Measurements from ENCODE around the gene LGALS12.

LGALS12 gene

DNA sequence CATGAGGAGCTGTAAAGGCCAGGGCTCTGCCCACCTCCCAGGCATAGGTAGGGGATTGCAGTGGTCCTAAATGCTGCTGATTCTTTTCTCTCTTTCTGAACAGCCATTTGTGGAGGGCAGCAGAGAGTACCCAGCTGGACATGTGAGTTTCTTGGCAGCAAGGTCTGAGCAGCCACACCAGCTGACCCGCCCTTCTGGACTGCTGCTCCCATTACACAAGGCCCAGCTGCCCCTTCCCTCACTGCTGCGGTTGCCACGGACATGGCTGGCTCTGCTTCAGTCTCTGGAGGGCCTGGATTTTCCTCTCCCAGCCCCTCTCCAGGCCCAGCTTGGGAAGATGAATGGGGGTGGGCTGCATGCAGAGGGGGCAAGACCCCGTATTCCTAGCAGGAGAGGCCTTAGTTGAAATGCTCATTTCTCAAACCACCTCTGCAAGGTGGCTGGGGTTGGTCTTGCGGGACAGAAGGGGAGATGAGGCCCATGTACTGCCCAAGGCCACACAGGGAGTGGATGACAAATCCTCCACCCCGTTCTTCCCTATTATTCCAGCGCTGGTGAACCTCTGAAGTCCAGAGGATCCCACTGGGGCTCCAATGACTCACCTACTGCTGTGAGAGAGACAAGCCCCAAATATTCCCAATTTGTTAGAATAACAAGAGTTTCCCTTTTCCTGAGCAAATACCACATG is 4.6 kb downstream of the LGALS12 start:
- no peaks in the 10 kb centered on the region for H3K36me3 ChIP-seq (ENCODE audit: insufficient read depth, low read length)
- no peaks in the 10 kb centered on the region for H3F3A ChIP-seq (ENCODE audit: low read depth)
- H3K27me3 ChIP-seq (ENCODE audit: insufficient read depth, low read length, poor library complexity, severe bottlenecking): no peaks in the 10 kb centered on the region
- no peaks in the 10 kb centered on the region for H3K9me2 ChIP-seq (replicated peaks; ENCODE audit: low read depth, low read length)
- H3K9me3 ChIP-seq (ENCODE audit: insufficient read depth, low read depth, low read length): no peaks in the 10 kb centered on the region
- peaks cover 29% of the 10 kb centered on the region for H3K79me2 ChIP-seq (ENCODE audit: insufficient read depth, low read length)
- peak overlapping the region; percentile 60 for H3K9ac ChIP-seq (ENCODE audit: low read depth, low read length, poor library complexity, severe bottlenecking)
- H2AFZ ChIP-seq (ENCODE audit: low read length): no peak overlapping the region
- peaks cover 53% of the 10 kb centered on the region for H3K4me1 ChIP-seq (ENCODE audit: insufficient read depth, low read length, poor library complexity, severe bottlenecking)
- peak overlapping the region; percentile 40 for H3K4me3 ChIP-seq (ENCODE audit: low read length, poor library complexity, severe bottlenecking)
- H3K4me2 ChIP-seq (ENCODE audit: low read depth, low read length, poor library complexity, severe bottlenecking): peak overlapping the region; percentile 88
- TF ChIP-seq, protein P1, sequence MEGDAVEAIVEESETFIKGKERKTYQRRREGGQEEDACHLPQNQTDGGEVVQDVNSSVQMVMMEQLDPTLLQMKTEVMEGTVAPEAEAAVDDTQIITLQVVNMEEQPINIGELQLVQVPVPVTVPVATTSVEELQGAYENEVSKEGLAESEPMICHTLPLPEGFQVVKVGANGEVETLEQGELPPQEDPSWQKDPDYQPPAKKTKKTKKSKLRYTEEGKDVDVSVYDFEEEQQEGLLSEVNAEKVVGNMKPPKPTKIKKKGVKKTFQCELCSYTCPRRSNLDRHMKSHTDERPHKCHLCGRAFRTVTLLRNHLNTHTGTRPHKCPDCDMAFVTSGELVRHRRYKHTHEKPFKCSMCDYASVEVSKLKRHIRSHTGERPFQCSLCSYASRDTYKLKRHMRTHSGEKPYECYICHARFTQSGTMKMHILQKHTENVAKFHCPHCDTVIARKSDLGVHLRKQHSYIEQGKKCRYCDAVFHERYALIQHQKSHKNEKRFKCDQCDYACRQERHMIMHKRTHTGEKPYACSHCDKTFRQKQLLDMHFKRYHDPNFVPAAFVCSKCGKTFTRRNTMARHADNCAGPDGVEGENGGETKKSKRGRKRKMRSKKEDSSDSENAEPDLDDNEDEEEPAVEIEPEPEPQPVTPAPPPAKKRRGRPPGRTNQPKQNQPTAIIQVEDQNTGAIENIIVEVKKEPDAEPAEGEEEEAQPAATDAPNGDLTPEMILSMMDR (conservative IDR thresholded peaks at IDR 0.05; ENCODE audit: low read length): no peak
- no peak for TF ChIP-seq EZH2phosphoT487 (IDR thresholded peaks at IDR 0.05; ENCODE audit: borderline replicate concordance)
- H4K20me1 ChIP-seq (ENCODE audit: insufficient read depth, low read length, poor library complexity, severe bottlenecking): no peaks in the 10 kb centered on the region

DNA sequence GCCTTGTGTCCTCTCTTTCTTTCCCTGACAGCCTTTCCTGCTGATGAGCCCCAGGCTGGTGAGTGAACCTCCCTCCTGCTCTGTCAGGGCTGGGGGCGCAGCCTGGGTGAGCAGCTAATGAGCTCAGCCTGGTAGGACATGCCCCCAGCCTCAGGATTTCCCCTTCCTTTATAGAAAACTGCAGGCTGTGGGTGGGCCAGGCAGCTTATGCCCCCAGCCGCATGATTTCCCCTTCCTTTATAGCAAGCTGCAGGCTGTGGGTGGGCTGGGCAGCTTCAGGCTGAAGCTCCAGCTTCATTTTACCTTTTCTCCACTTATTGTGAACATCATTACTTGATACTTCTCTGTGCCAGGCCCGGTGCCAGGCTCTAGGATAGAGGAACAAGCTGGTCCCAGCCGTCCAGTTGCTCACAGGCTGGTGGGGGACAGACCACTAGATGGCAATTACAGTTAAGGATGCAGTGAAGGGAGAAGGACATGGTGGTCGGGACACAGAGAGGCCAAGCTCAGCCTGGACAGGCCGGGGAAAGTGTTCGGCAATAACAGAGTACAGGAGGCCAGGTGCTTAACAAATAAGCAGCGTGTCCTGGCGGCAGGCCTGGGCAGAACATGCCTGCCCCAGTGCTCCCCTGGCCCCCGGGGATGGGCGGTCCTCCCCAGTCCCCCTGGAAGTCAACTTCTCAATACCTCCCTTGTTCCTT is 5.3 kb downstream of the LGALS12 start:
- Histone ChIP-seq H3K36me3 (ENCODE audit: insufficient read depth, low read length) (no peaks in the 10 kb centered on the region), H3K9me3 (ENCODE audit: insufficient read depth, low read depth, low read length) (no peaks in the 10 kb centered on the region), H3K4me2 (ENCODE audit: low read depth, low read length, poor library complexity, severe bottlenecking) (peak overlapping the region; percentile 88), H3K79me2 (ENCODE audit: insufficient read depth, low read length) (peaks cover 28% of the 10 kb centered on the region), H3K4me1 (ENCODE audit: insufficient read depth, low read length, poor library complexity, severe bottlenecking) (peaks cover 47% of the 10 kb centered on the region), H3K27me3 (ENCODE audit: insufficient read depth, low read length, poor library complexity, severe bottlenecking) (no peaks in the 10 kb centered on the region), H3F3A (ENCODE audit: low read depth) (no peaks in the 10 kb centered on the region), H3K4me3 (ENCODE audit: low read length, poor library complexity, severe bottlenecking) (peak overlapping the region; percentile 40), H3K9ac (ENCODE audit: low read depth, low read length, poor library complexity, severe bottlenecking) (peak overlapping the region; percentile 60), H4K20me1 (ENCODE audit: insufficient read depth, low read length, poor library complexity, severe bottlenecking) (no peaks in the 10 kb centered on the region), H3K9me2 (replicated peaks; ENCODE audit: low read depth, low read length) (no peaks in the 10 kb centered on the region), H2AFZ (ENCODE audit: low read length) (no peak overlapping the region)
- TF ChIP-seq EZH2phosphoT487 (IDR thresholded peaks at IDR 0.05; ENCODE audit: borderline replicate concordance): no peak
- TF ChIP-seq, protein P1 (conservative IDR thresholded peaks at IDR 0.05; ENCODE audit: low read length): no peak

DNA sequence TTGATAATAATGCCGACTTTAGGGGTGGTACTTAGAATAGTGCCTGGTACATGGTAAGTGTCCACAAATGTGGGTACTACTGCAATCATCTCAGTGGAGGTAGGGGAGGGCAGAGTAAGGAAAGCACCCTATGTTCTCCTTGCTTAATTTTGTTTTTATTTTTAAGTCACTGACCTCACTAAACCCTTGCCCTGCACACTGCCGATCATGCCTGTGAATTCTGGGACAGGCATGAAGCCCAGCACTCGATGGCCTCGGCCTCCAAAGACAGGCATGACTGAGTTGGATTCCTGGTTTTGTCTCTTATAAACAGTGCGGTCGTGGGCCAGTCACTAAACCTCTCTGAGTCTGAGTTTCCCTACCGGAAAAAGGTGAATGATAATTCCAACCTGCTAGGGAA is 6.9 kb downstream of the LGALS12 start:
- Histone ChIP-seq H3K9ac (ENCODE audit: low read depth, low read length, poor library complexity, severe bottlenecking) (no peak overlapping the region), H2AFZ (ENCODE audit: low read length) (no peak overlapping the region), H3K4me3 (ENCODE audit: low read length, poor library complexity, severe bottlenecking) (no peak overlapping the region), H3K27me3 (ENCODE audit: insufficient read depth, low read length, poor library complexity, severe bottlenecking) (no peaks in the 10 kb centered on the region), H3K79me2 (ENCODE audit: insufficient read depth, low read length) (peaks cover 16% of the 10 kb centered on the region; the same call in 1 of the 2 replicates), H3K36me3 (ENCODE audit: insufficient read depth, low read length) (no peaks in the 10 kb centered on the region), H3K9me3 (ENCODE audit: insufficient read depth, low read depth, low read length) (no peaks in the 10 kb centered on the region), H3F3A (ENCODE audit: low read depth) (no peaks in the 10 kb centered on the region), H4K20me1 (ENCODE audit: insufficient read depth, low read length, poor library complexity, severe bottlenecking) (no peaks in the 10 kb centered on the region), H3K4me2 (ENCODE audit: low read depth, low read length, poor library complexity, severe bottlenecking) (no peak overlapping the region), H3K9me2 (replicated peaks; ENCODE audit: low read depth, low read length) (no peaks in the 10 kb centered on the region), H3K4me1 (ENCODE audit: insufficient read depth, low read length, poor library complexity, severe bottlenecking) (peaks cover 31% of the 10 kb centered on the region)
- TF ChIP-seq, protein P1 (conservative IDR thresholded peaks at IDR 0.05; ENCODE audit: low read length): no peak
- TF ChIP-seq EZH2phosphoT487 (IDR thresholded peaks at IDR 0.05; ENCODE audit: borderline replicate concordance): no peak

Measured in Loucy (cell line).